Karpas-422 (cell line): ENCODE data around the gene GNAQ. TPM values are rescaled to one million over a fixed set of nuclear protein-coding genes. Genes with fewer than 3 reads are reported as not detected.

Experiments used
- DNase-seq: peaks from one replicate; pipeline ENCODE4 v3.0.0-alpha.2; 2015
- H2AFZ ChIP-seq: fragments of 200-600 bp; sonication (generic); 2 replicates; pipeline ENCODE4 v1.6.1; 2014; ENCODE audit warnings: antibody characterized with exemption, low read length, mixed read lengths
- H3K27ac ChIP-seq: fragments of 200-600 bp; sonication (generic); 2 replicates; pipeline ENCODE4 v1.5.1; 2014; ENCODE audit warnings: mild to moderate bottlenecking, low read length, moderate library complexity
- H3K27me3 ChIP-seq: fragments of 200-600 bp; sonication (generic); 2 replicates; pipeline ENCODE4 v1.6.1; 2014; ENCODE audit warnings: low read length, mixed read lengths
- H3K36me3 ChIP-seq: fragments of 200-600 bp; sonication (generic); 2 replicates; pipeline ENCODE4 v1.6.1; 2014; ENCODE audit warnings: low read length, mixed read lengths; ENCODE audit not compliant: insufficient read depth
- H3K4me1 ChIP-seq: fragments of 200-600 bp; sonication (generic); 2 replicates; pipeline ENCODE4 v1.6.1; 2014; ENCODE audit warnings: mild to moderate bottlenecking, low read length, mixed read lengths
- H3K4me2 ChIP-seq: fragments of 200-600 bp; sonication (generic); 2 replicates; pipeline ENCODE4 v1.6.1; 2014; ENCODE audit warnings: low read length, low read depth, mild to moderate bottlenecking; ENCODE audit not compliant: poor library complexity, severe bottlenecking
- H3K4me3 ChIP-seq: fragments of 200-600 bp; sonication (generic); 2 replicates; pipeline ENCODE4 v1.5.1; 2014; ENCODE audit warnings: mild to moderate bottlenecking, antibody characterized with exemption, low read length, mixed read lengths
- H3K79me2 ChIP-seq: fragments of 200-600 bp; sonication (generic); 2 replicates; pipeline ENCODE4 v1.6.1; 2014; ENCODE audit warnings: mild to moderate bottlenecking, low read length, mixed read lengths
- H3K9ac ChIP-seq: fragments of 200-600 bp; sonication (generic); 2 replicates; pipeline ENCODE4 v1.6.0; 2014; ENCODE audit warnings: low read length
- H3K9me2 ChIP-seq: fragments of 200-600 bp; sonication (generic), shearing (Covaris generic); replicated peaks from 2 replicates; pipeline ENCODE4 v1.6.0; 2014; ENCODE audit warnings: mild to moderate bottlenecking, low read length, moderate library complexity; ENCODE audit not compliant: insufficient read depth
- H3K9me3 ChIP-seq: fragments of 300-700, 200-600 bp; sonication (generic); 2 replicates; pipeline ENCODE4 v1.6.1; 2014; ENCODE audit warnings: low read length, mixed read lengths
- H4K20me1 ChIP-seq: fragments of 200-600 bp; sonication (generic); 2 replicates; pipeline ENCODE4 v1.6.1; 2014; ENCODE audit warnings: mild to moderate bottlenecking, antibody characterized with exemption, low read length, low read depth; ENCODE audit not compliant: insufficient read depth
- total RNA-seq: library from RNA; depleted of rRNA; stranded (reverse); fragments of >200 nt; shearing (Covaris generic); gene quantifications from 2 replicates; pipeline ENCODE4 v1.2.3, GENCODE V29; 2014; ENCODE audit warnings: low replicate concordance

GNAQ gene
- total RNA-seq, 1 experiment from 2014 or later: not detected

GRCh38 chr9:77969083-77969482 is 62.5 kb downstream of the GNAQ start:
- H3K9me3 ChIP-seq: no peaks in the 10 kb centered on the region
- no peak for DNase-seq
- H3K36me3 ChIP-seq: no peaks in the 10 kb centered on the region
- no peak overlapping the region for H2AFZ ChIP-seq
- 0 out of 2 replicates have a peak, but pooled peaks cover 4% of the 10 kb centered on the region for H4K20me1 ChIP-seq
- H3K4me3 ChIP-seq: no peak overlapping the region
- no peak overlapping the region for H3K9ac ChIP-seq
- no peak overlapping the region for H3K4me2 ChIP-seq
- H3K27ac ChIP-seq: no peak overlapping the region
- H3K79me2 ChIP-seq: no peaks in the 10 kb centered on the region
- peaks cover 8% of the 10 kb centered on the region for H3K4me1 ChIP-seq
- no peaks in the 10 kb centered on the region for H3K9me2 ChIP-seq
- H3K27me3 ChIP-seq: no peaks in the 10 kb centered on the region

- H3K36me3 ChIP-seq: no peaks in the 10 kb centered on the region
- H4K20me1 ChIP-seq: 0 out of 2 replicates have a peak, but pooled peaks cover 4% of the 10 kb centered on the region
- DNase-seq: no peak
- H3K9me3 ChIP-seq: no peaks in the 10 kb centered on the region
- H3K27ac ChIP-seq: no peak overlapping the region
- no peak overlapping the region for H2AFZ ChIP-seq
- no peaks in the 10 kb centered on the region for H3K79me2 ChIP-seq
- H3K27me3 ChIP-seq: no peaks in the 10 kb centered on the region
- H3K9me2 ChIP-seq: no peaks in the 10 kb centered on the region
- peaks cover 8% of the 10 kb centered on the region; the same call in 1 of the 2 replicates for H3K4me1 ChIP-seq
- H3K9ac ChIP-seq: no peak overlapping the region
- no peak overlapping the region for H3K4me2 ChIP-seq
- no peak overlapping the region for H3K4me3 ChIP-seq
Measured at GRCh38 chr9:77968506-77968905, 63.1 kb downstream of the GNAQ start.

GRCh38 chr9:77966718-77967117 is 64.9 kb downstream of the GNAQ start:
- Histone ChIP-seq H3K4me1 (peaks cover 8% of the 10 kb centered on the region; the same call in 1 of the 2 replicates), H3K4me2 (no peak overlapping the region), H3K27me3 (no peaks in the 10 kb centered on the region), H3K4me3 (no peak overlapping the region), H3K9ac (no peak overlapping the region), H3K9me3 (no peaks in the 10 kb centered on the region), H4K20me1 (0 out of 2 replicates have a peak, but pooled peaks cover 4% of the 10 kb centered on the region), H2AFZ (no peak overlapping the region), H3K9me2 (no peaks in the 10 kb centered on the region), H3K27ac (no peak overlapping the region), H3K36me3 (no peaks in the 10 kb centered on the region), H3K79me2 (no peaks in the 10 kb centered on the region)
- no peak for DNase-seq

GRCh38 chr9:77965445-77966123 is 66.0 kb downstream of the GNAQ start:
- Histone ChIP-seq H3K4me2 (no peak overlapping the region), H3K9me3 (no peaks in the 10 kb centered on the region), H3K4me1 (peaks cover 8% of the 10 kb centered on the region; the same call in 1 of the 2 replicates), H3K9ac (no peak overlapping the region), H3K9me2 (no peaks in the 10 kb centered on the region), H4K20me1 (0 out of 2 replicates have a peak, but pooled peaks cover 4% of the 10 kb centered on the region), H3K27ac (no peak overlapping the region), H3K27me3 (no peaks in the 10 kb centered on the region), H3K36me3 (no peaks in the 10 kb centered on the region), H3K79me2 (no peaks in the 10 kb centered on the region), H2AFZ (no peak overlapping the region), H3K4me3 (no peak overlapping the region)
- no peak for DNase-seq

GRCh38 chr9:77964258-77964657 is 67.4 kb downstream of the GNAQ start:
- peaks cover 12% of the 10 kb centered on the region; the same call in 1 of the 2 replicates for H3K4me1 ChIP-seq
- no peaks in the 10 kb centered on the region for H3K27me3 ChIP-seq
- H2AFZ ChIP-seq: no peak overlapping the region
- no peaks in the 10 kb centered on the region for H3K79me2 ChIP-seq
- no peaks in the 10 kb centered on the region for H3K9me2 ChIP-seq
- no peaks in the 10 kb centered on the region for H3K36me3 ChIP-seq
- H3K27ac ChIP-seq: no peak overlapping the region
- no peak overlapping the region for H3K4me3 ChIP-seq
- no peak for DNase-seq
- H3K4me2 ChIP-seq: no peak overlapping the region
- no peaks in the 10 kb centered on the region for H3K9me3 ChIP-seq
- H3K9ac ChIP-seq: no peak overlapping the region
- 0 out of 2 replicates have a peak, but pooled peaks cover 4% of the 10 kb centered on the region for H4K20me1 ChIP-seq

- H3K27me3 ChIP-seq: no peaks in the 10 kb centered on the region
- no peak overlapping the region for H3K4me3 ChIP-seq
- H3K9ac ChIP-seq: no peak overlapping the region
- H2AFZ ChIP-seq: no peak overlapping the region
- no peaks in the 10 kb centered on the region for H4K20me1 ChIP-seq
- no peak overlapping the region for H3K27ac ChIP-seq
- no peaks in the 10 kb centered on the region for H3K36me3 ChIP-seq
- peak; percentile 14 for DNase-seq
- H3K9me3 ChIP-seq: no peaks in the 10 kb centered on the region
- H3K79me2 ChIP-seq: no peaks in the 10 kb centered on the region
- H3K4me1 ChIP-seq: peaks cover 16% of the 10 kb centered on the region; the same call in 1 of the 2 replicates
- H3K9me2 ChIP-seq: no peaks in the 10 kb centered on the region
- no peak overlapping the region for H3K4me2 ChIP-seq
Measured at GRCh38 chr9:77961541-77961940, 70.1 kb downstream of the GNAQ start.

GRCh38 chr9:77960356-77961153 is 71.1 kb downstream of the GNAQ start:
- peaks cover 14% of the 10 kb centered on the region; the same call in 1 of the 2 replicates for H3K4me1 ChIP-seq
- H3K27me3 ChIP-seq: no peaks in the 10 kb centered on the region
- no peaks in the 10 kb centered on the region for H3K9me2 ChIP-seq
- H3K9me3 ChIP-seq: no peaks in the 10 kb centered on the region
- no peak overlapping the region for H3K27ac ChIP-seq
- DNase-seq: peak; percentile 25
- H3K4me2 ChIP-seq: no peak overlapping the region
- no peaks in the 10 kb centered on the region for H3K79me2 ChIP-seq
- H4K20me1 ChIP-seq: no peaks in the 10 kb centered on the region
- no peaks in the 10 kb centered on the region for H3K36me3 ChIP-seq
- H3K9ac ChIP-seq: no peak overlapping the region
- no peak overlapping the region for H2AFZ ChIP-seq
- H3K4me3 ChIP-seq: no peak overlapping the region

GRCh38 chr9:77959803-77960202 is 71.8 kb downstream of the GNAQ start:
- no peak overlapping the region for H2AFZ ChIP-seq
- no peaks in the 10 kb centered on the region for H4K20me1 ChIP-seq
- H3K9ac ChIP-seq: no peak overlapping the region
- no peaks in the 10 kb centered on the region for H3K79me2 ChIP-seq
- no peaks in the 10 kb centered on the region for H3K9me3 ChIP-seq
- H3K4me3 ChIP-seq: no peak overlapping the region
- no peaks in the 10 kb centered on the region for H3K36me3 ChIP-seq
- H3K27ac ChIP-seq: no peak overlapping the region
- H3K9me2 ChIP-seq: no peaks in the 10 kb centered on the region
- no peaks in the 10 kb centered on the region for H3K27me3 ChIP-seq
- no peak overlapping the region for H3K4me2 ChIP-seq
- H3K4me1 ChIP-seq: peaks cover 8% of the 10 kb centered on the region; the same call in 1 of the 2 replicates
- no peak for DNase-seq
